ENCODE results near the gene RGPD5.
"Not testable (repeated sequence)": the region's sequence is repeated elsewhere in the genome, so short reads cannot be mapped to it uniquely, and the experiment has no call there.

Gene RGPD5

DNA sequence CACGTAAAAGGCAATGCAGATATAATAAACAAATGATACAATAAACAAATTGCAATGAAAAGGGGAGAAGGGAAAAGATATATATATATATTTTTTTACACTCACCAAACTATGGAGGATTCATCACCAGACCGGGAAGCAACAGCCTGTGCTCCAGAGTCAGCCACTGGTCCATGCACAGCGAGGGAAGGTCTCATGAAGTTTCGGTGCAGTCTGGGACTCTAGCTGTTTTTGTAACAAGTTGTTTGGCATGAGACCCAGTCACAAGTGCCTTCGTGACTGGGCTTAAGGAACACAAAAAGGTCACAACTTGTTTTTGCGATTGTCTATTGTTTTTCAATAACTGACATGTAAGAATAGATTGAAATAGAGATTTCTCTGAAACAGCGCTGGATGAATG is 99.6 kb downstream of the RGPD5 start:
- DNase-seq (ENCODE audit: low read depth) = not testable (repeated sequence)

DNA sequence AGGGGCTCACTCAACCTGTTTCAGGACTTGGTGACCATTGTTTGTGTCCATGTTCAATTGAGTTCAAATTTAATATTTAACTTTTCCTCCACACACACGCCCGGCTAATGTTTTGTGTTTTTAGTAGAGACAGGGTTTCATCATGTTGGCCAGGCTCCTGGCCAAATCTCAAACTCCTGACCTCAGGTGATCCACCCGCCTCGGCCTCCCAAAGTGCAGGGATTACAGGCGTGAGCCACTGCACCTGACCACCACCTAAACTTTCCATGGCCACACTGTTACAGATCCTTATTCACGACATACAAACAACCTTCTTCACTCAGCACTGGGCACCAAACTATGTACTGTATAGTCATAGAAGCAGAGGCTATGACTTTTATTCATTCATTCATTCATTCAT is 100.0 kb downstream of the RGPD5 start:
- not testable (repeated sequence) for DNase-seq (ENCODE audit: low read depth)

- not testable (repeated sequence) for DNase-seq (ENCODE audit: low read depth)
Observed at GRCh38 chr2:109895090-109895869, 101.2 kb downstream of the RGPD5 start.

- DNase-seq (ENCODE audit: low read depth) = not testable (repeated sequence)
Observed at GRCh38 chr2:109896212-109896611, 102.1 kb downstream of the RGPD5 start.

DNA sequence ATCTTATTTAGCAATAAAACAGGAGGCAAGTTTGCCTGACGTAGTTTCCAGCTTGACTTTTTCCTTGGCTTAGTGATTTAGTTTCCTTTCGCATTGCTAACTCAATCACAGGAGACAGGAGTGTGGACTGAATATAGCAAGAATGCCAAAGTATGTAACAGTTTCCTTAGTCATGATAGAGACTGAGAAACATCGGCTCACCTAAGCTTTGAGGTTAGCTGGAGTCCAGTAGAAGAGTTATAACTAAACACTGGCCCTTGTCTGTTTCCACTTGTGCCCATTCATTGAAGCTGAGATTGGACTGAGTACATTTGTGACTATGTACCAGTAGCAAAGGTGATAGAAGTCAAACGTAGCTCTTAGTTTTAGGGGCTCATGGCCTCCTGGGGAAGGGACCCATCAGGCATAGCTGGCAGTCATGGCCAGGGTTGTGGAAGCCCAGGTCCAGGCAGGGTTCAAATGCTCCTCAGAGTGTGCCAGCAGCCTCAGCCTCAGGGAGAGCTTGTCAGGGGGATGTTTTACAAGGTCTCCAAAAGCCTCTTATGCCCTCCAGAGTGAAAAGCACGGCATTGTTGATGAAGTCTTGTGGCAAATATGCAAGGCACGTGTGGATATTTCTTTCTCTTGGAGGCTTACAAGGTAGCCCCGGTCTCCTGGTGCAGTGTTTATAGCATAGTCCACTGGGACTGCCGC is 103.8 kb downstream of the RGPD5 start:
- DNase-seq (ENCODE audit: low read depth) = not testable (repeated sequence)

GRCh38 chr2:109898462-109899336 is 104.6 kb downstream of the RGPD5 start, which contains the start of gene LIMS3:
TSS of gene LIMS3 (plus strand) at chr2:109898688. CDS start at chr2:109898729, 41 bp downstream.
- DNase-seq (ENCODE audit: low read depth) = not testable (repeated sequence)

DNA sequence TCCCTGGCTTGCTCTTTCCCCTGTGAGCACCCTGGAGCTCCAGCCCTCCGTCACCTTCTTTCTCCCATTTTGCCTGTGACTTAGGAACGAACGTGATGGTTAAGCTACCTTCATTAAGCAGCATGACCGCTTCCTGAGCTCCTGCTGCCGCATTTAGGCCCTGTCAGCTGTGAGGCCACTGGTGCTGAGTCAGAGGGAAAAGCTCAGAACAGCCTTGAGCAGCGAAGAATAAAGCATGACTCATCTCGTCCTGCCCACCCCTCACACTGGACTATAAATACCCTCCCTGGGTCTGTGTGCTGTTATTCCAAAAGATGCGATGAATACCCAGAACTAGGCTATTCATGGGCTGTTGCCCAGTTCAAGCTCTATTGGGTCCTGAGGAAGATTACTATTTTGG is 111.7 kb downstream of the RGPD5 start:
- not testable (repeated sequence) for DNase-seq (ENCODE audit: low read depth)
